HFFc6 (cell line): ENCODE measurements around the gene STAT1. TPM values are rescaled to one million over a fixed set of nuclear protein-coding genes. Genes with fewer than 3 reads are reported as not detected.

Experiments
- DNase-seq: peaks from one replicate; pipeline ENCODE4 v3.0.0-alpha.2; 2018
- H3K27ac Mint-ChIP-seq: 2 replicates; pipeline ENCODE4 v1.8.0; 2020; ENCODE audit warnings: mild to moderate bottlenecking, mixed read lengths
- H3K27me3 Mint-ChIP-seq: 2 replicates; pipeline ENCODE4 v1.8.0; 2021; ENCODE audit warnings: mild to moderate bottlenecking, moderate library complexity, mixed read lengths; ENCODE audit not compliant: insufficient read depth
- H3K36me3 Mint-ChIP-seq: 2 replicates; pipeline ENCODE4 v1.8.0; 2021; ENCODE audit warnings: low read depth, mixed read lengths
- H3K4me1 Mint-ChIP-seq: 2 replicates; pipeline ENCODE4 v1.8.0; 2020; ENCODE audit warnings: low read depth, mixed read lengths
- H3K4me3 Mint-ChIP-seq: 2 replicates; pipeline ENCODE4 v1.8.0; 2020; ENCODE audit warnings: mild to moderate bottlenecking, moderate library complexity, mixed read lengths
- H3K9me3 Mint-ChIP-seq: 2 replicates; pipeline ENCODE4 v1.8.0; 2020; ENCODE audit warnings: mild to moderate bottlenecking, mixed read lengths
- CTCF ChIP-seq: fragments of 200-600 bp; sonication (generic); IDR thresholded peaks from 2 replicates; pipeline ENCODE4 v1.5.0; 2021; ENCODE audit warnings: antibody characterized with exemption, mild to moderate bottlenecking
- total RNA-seq, 6 experiments: library from RNA; stranded (reverse); fragmentation: NEBNext Ultra II Directional; extraction: Animal tissue kit (Norgen Biotek cat#: 25700); gene quantifications; 2 replicates in 1 of 6; 3 replicates in 5 of 6; pipeline ENCODE4 v1.2.3, GENCODE V29; 2021

The STAT1 gene
- total RNA-seq, 6 experiments from 2014 or later = 91.6 to 154 (median 138) TPM

- no peak for TF ChIP-seq CTCF
- H3K27me3 Mint-ChIP-seq = no peaks in the 10 kb centered on the region
- no peak overlapping the region for H3K4me3 Mint-ChIP-seq
- H3K4me1 Mint-ChIP-seq = no peaks in the 10 kb centered on the region
- no peak for DNase-seq
- peaks cover 60% of the 10 kb centered on the region for H3K36me3 Mint-ChIP-seq
- H3K27ac Mint-ChIP-seq = no peak overlapping the region
- H3K9me3 Mint-ChIP-seq = no peaks in the 10 kb centered on the region
Measured at GRCh38 chr2:190994148-190994547, 19.8 kb downstream of the STAT1 start.

DNA sequence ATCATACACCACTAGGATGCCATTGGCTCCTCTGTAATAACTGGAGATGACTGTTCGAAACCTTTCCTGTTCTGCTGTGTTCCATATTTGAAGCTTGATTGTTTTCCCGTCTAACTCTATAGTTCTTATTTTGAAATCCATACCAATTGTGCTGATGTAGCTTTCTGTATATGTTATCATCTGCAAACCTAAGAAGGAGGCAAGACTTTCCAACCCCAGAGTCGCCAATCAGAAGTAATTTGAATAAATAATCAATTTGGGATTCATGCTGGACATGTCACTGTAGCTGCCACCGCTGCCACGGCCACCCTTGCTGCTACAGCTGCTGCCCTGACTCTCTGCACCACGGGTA, 20.7 kb downstream of the STAT1 start:
- Mint-ChIP-seq H3K27me3 (no peaks in the 10 kb centered on the region), H3K36me3 (peaks cover 56% of the 10 kb centered on the region), H3K27ac (no peak overlapping the region), H3K4me1 (no peaks in the 10 kb centered on the region), H3K9me3 (no peaks in the 10 kb centered on the region), H3K4me3 (no peak overlapping the region)
- no peak for DNase-seq
- TF ChIP-seq CTCF = no peak

GRCh38 chr2:190990132-190990531, 23.8 kb downstream of the STAT1 start:
- H3K36me3 Mint-ChIP-seq = peaks cover 53% of the 10 kb centered on the region
- no peaks in the 10 kb centered on the region; the same call in 1 of the 2 replicates for H3K9me3 Mint-ChIP-seq
- no peak overlapping the region for H3K4me3 Mint-ChIP-seq
- no peak for DNase-seq
- TF ChIP-seq CTCF = no peak
- no peak overlapping the region for H3K27ac Mint-ChIP-seq
- H3K4me1 Mint-ChIP-seq = peaks cover 9% of the 10 kb centered on the region
- peaks cover 7% of the 10 kb centered on the region for H3K27me3 Mint-ChIP-seq

GRCh38 chr2:190988910-190989309, 25.1 kb downstream of the STAT1 start:
- TF ChIP-seq CTCF = no peak
- Mint-ChIP-seq H3K27me3 (peaks cover 15% of the 10 kb centered on the region), H3K36me3 (peaks cover 57% of the 10 kb centered on the region), H3K27ac (no peak overlapping the region), H3K4me1 (peaks cover 19% of the 10 kb centered on the region), H3K9me3 (no peaks in the 10 kb centered on the region; the same call in 1 of the 2 replicates), H3K4me3 (no peak overlapping the region)
- DNase-seq = no peak

GRCh38 chr2:190987938-190988337, 26.0 kb downstream of the STAT1 start:
- H3K4me3 Mint-ChIP-seq = no peak overlapping the region
- no peaks in the 10 kb centered on the region; the same call in 1 of the 2 replicates for H3K9me3 Mint-ChIP-seq
- TF ChIP-seq CTCF = no peak
- H3K4me1 Mint-ChIP-seq = peaks cover 19% of the 10 kb centered on the region
- peaks cover 15% of the 10 kb centered on the region for H3K27me3 Mint-ChIP-seq
- no peak for DNase-seq
- peaks cover 55% of the 10 kb centered on the region for H3K36me3 Mint-ChIP-seq
- H3K27ac Mint-ChIP-seq = no peak overlapping the region

GRCh38 chr2:190987116-190987515, 26.9 kb downstream of the STAT1 start:
- peaks cover 62% of the 10 kb centered on the region for H3K36me3 Mint-ChIP-seq

More at GRCh38 chr2:190987116-190987515, 26.9 kb downstream of the STAT1 start:
- Mint-ChIP-seq H3K4me3 (no peak overlapping the region), H3K27ac (no peak overlapping the region), H3K4me1 (peaks cover 19% of the 10 kb centered on the region), H3K27me3 (peaks cover 18% of the 10 kb centered on the region), H3K9me3 (no peaks in the 10 kb centered on the region; the same call in 1 of the 2 replicates)
- TF ChIP-seq CTCF = no peak
- no peak for DNase-seq
